Stimulated activated CD4-positive, alpha-beta T cell treated with anti-CD3 and anti-CD28 coated beads, Interleukin-2, amount 100 ng/mL, for 4 hours (primary cell): ENCODE measurements around the gene CEP112.
"Not testable (repeated sequence)": the region's sequence is repeated elsewhere in the genome, so short reads cannot be mapped to it uniquely, and the experiment has no call there.

Source experiments
- DNase-seq: peaks from one replicate; pipeline ENCODE4 v3.0.0-alpha.2; 2020; ENCODE audit warnings: low read depth

CEP112 gene

DNA sequence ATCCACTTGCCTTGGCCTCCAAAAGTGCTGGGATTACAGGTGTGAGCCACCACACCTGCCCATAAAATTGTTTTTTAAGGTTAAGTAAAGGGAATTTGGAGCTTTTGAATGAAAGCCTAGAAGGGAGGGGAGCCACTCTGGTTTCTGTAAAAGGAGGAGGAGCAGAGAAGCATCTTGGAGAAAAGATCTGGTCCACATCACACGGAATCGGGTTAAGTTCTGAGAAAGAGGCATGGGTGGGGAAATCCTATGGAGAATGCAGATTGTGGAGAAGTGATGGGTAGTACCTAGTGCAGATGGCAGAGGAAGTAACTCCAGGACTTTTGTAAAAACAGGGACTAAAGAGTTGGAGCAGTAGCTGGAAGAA lies 18.3 kb upstream of the CEP112 start:
- no peak for DNase-seq

GRCh38 chr17:66207936-66208335 lies 16.0 kb upstream of the CEP112 start:
- no peak for DNase-seq

- no peak for DNase-seq
Measured at GRCh38 chr17:66203274-66204015, 11.5 kb upstream of the CEP112 start.

DNA sequence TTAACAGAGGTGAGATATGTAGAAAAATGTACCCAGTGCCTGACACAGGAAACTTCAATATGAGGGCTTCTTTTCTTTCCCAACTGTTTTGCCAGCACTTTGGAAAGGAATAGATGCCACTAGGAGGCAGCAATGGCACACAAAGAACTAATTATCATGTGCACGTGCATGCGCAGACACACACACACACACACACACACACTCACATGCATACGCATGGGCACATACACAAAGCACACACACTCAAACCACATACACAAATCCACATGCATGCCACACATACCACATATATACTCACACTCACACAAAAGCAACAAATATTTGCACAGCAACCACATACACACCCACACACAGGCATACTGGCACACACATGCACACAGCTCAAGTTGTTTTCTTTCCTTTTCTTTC lies 8.8 kb upstream of the CEP112 start:
- DNase-seq = peak; percentile 26

DNA sequence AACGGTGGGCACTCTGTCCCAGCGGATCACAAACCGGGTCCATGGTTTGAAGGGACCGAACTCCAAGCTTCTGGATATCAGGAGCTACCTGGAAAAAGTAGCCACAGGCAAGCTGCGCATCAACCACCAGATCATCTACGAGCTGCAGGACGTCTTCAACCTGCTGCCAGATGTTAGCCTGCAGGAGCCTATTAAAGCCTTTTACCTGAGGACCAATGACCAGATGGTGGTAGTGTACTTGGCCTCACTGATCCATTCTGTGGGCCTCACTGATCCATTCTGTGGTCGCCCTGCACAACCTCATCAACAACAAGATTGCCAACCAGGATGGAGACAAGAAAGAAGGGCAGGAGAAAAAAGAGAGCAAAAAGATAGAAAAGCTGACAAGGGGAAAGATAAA lies 6.3 kb upstream of the CEP112 start:
- no peak for DNase-seq

DNA sequence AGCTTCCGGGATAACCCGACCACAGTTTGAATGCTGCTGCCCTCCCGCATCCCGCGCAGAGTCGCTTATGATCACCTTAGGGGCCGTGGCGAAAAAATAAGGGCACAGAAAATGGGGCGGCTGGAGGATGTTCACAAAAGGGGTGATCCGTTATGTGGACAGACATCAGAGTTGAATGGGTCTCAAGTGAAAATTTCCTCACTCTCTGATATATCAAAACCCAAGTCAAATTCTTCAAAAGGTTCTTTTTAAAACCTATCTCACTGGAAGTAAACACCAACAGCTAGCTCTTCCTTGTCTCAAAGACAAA lies 400 bp upstream of the CEP112 start:
- DNase-seq = no peak

DNA sequence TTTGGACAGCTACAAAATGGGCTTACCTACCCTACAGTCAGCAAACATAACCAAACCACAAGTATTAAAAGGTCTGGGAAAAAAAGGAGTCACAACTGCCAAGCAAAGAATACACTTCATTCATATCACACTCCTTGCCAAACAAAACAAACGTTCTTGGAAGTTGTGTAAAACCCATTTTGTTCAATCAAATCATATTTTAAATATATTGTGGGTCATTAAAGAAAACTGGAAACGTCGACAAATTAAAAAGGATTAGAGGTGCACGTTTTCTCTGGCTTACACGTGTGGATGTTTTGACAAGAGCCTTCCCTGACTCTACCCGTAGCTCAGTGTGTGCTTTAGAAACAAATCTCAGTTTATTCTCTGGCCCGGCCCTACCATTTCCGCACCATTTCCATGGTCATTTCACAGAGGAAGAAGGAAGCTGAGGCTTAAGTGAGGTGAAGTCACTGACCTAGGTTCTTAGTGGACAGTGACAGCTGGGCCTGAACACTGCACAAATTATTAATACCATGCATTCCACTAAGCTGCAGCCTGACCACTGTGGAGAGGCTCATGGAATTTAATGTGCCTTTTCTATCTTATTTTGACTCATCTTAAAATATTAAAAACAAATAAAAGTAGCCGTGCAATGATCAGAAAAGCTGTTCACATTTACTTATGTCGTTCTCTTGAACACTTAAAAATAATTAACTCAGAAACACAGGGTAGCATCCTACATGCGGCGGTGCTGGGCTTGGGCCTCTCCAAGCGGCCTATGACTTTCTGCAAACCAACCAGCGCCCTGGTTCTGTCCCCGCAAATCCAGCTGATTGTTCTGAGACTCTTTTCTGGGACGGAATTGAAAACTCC lies 968 bp downstream of the CEP112 start:
- no peak for DNase-seq

GRCh38 chr17:66187718-66188117 lies 4.2 kb downstream of the CEP112 start:
- DNase-seq = no peak

GRCh38 chr17:66185862-66186261 lies 6.1 kb downstream of the CEP112 start:
- DNase-seq = no peak

- DNase-seq = no peak
Measured at GRCh38 chr17:66184392-66184791, 7.5 kb downstream of the CEP112 start.

- DNase-seq = no peak
Measured at GRCh38 chr17:66183529-66183928, 8.4 kb downstream of the CEP112 start.

DNA sequence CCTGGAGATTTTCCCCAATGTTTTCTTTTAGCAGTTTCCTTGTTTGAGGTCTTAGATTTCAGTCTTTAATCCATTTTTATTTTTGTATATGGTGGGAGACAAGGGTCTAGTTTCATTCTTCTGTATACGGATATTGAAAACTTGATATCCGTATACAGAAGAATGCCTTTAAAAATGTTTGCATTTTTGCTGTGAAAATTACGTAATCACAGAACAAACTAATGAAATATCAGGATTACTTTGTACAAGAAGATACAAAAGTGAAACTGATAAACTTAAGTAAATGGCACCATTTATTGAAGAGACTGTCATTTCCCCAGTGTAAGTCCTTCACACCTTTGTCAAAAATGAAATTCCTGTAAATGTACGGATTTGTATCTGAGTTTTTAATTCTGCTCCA lies 13.3 kb downstream of the CEP112 start:
- DNase-seq = no peak

- no peak for DNase-seq
Measured at GRCh38 chr17:66177048-66177447, 14.9 kb downstream of the CEP112 start.

GRCh38 chr17:66175892-66176291 lies 16.0 kb downstream of the CEP112 start:
- no peak for DNase-seq

DNA sequence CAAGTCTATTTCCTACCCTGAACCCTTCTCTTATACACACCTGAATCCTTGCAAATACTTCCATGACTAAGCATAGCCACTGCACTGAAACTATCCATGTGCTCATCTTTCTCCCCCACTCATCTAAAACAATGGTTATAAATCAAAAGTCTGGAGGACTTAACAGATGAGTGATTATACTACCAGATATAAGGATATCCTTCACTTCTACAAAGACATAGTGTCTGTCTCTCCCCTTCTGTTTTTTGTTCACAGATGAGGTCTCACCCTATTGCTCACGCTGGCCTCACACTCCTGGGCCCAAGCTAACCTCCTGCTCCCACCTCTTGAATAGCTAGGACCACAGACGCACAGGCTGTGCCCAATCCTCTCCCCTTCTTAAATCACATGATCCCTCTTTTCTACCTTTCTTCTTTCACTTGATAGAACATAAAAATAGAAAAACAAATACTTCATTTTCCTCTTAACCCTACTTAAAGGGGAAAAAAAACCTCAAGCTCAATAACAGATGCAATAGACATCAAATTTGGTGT lies 19.2 kb downstream of the CEP112 start:
- no peak for DNase-seq

DNA sequence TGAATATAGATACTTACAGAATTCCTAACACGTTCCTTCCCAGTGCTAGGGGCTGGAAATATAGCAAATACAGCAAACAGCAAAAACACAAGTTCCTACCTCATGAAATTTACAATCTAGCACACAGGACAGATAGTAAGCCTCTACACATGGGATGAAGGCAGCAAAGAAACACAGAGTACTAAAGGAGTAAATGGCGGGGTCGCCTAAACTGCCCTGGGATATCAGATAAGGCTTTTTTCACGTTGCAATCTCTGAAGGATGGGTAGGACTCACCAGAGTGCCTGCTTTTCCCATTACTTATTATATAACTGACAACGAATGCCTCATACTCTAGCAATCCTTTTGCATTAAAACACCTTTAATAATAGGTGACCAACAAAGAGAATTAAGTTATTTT lies 19.8 kb downstream of the CEP112 start:
- DNase-seq = no peak

DNA sequence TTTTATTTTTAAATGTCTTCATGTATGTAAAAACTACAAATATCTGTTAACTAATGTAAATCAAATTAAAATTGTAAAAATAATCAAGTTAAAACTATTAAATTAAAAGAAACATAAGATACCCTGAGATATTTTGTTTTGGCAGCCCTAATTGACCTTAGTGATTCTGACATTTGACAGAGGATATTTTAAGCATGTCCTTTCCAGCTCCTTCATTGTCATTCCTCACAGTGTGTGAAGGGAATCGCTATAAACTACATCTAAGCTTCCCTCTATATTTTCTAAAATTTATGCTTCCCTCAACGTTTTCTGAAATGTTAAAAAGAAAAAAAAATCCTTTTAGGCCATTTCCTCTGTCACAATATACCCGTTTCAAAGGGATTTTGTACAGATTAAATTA lies 20.2 kb downstream of the CEP112 start:
- DNase-seq = no peak

DNA sequence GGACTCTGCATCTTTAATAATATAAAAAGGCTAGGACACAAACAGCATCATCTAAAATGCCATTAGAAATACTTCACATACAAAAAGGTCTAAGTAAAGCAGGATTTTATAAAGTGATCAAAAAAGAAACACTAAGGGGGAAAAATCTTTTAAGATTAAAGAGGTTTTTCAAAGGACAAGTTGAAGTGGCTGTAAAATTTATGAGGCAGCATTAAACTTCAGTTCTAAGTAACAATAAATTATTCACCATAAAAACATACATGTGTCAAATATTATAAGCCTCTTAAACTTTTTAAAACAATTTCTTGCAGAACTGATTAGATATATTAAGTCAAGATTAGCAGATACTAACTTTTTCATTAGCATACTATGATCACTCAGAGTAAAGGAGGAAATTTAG lies 20.8 kb downstream of the CEP112 start:
- no peak for DNase-seq

GRCh38 chr17:66169839-66170238 lies 22.1 kb downstream of the CEP112 start:
- no peak for DNase-seq

DNA sequence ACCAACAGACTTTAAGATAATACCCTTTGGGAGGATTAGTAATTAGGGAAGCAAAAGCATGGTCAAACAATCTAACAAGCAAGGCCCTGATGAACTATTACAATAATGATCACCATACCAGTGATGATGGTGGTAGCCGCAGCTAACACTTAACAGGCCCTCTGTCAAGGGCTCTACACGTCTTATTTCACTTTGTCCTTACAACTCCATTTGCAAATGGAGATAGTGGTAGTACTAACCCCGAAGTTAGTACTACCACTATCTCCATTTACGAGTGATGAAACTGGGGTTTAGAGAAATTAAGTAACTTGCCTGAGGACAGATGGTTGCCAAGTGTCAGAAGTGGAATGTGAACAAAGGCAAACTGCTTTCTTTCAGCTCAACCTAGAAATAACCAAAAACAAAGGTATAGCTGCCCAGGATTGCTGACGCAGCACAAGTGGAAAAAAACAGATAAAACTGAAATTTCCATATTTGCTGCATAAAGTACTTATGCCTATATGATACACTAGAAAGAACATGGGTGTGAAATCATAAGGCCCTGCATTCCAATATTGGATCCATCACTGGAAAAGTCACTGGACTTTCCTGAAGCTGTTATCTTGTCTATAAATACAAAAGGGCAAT lies 24.6 kb downstream of the CEP112 start:
- DNase-seq = no peak

GRCh38 chr17:66165537-66166123 lies 26.3 kb downstream of the CEP112 start:
- DNase-seq = peak; percentile 9

GRCh38 chr17:66155055-66155454 lies 36.9 kb downstream of the CEP112 start:
- not testable (repeated sequence) for DNase-seq

DNA sequence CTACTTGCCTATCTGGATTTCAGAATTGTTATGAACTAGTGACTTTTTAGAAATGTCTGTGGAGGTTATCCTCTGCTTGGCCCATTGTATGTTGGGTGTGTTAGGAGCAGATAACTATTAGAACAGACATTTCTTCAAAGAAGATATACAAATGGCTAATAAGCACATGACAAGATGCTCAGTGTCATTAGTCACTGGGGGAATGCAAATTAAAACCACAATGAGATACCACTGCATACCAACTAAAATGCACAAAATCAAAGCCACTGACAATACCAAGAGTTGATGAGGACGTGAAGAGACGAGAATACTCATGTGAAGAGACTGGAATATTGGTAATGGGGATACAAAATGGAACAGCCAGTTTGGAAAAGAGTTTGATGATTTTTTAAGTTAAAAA lies 39.2 kb downstream of the CEP112 start:
- DNase-seq = no peak
